DND-41 (cell line): ENCODE data around the gene BCL3.

Experiments used
- ATAC-seq: fragments of 200-7000 bp; cut with Tn5 transposase; 3 replicates; pipeline ENCODE4 v1.9.1; 2021; ENCODE audit warnings: low read depth; ENCODE audit not compliant: insufficient read depth
- DNase-seq: peaks from one replicate; pipeline ENCODE4 v3.0.0-alpha.2; 2020
- H2AFZ ChIP-seq: 2 replicates; pipeline ENCODE4 v1.6.0; 2012; ENCODE audit warnings: low read depth, low read length
- H3K27ac ChIP-seq: 2 replicates; pipeline ENCODE4 v1.5.1; 2012; ENCODE audit warnings: low read length, inconsistent platforms
- H3K27me3 ChIP-seq: fragments of 200-600 bp; sonication (generic); 2 replicates; pipeline ENCODE4 v1.6.0; 2012; ENCODE audit warnings: low read length, mild to moderate bottlenecking, inconsistent platforms; ENCODE audit not compliant: insufficient read depth, poor library complexity
- H3K36me3 ChIP-seq: 2 replicates; pipeline ENCODE4 v1.5.1; 2012; ENCODE audit warnings: low read length, inconsistent platforms; ENCODE audit not compliant: insufficient read depth
- H3K4me1 ChIP-seq: 2 replicates; pipeline ENCODE4 v1.5.1; 2012; ENCODE audit warnings: mild to moderate bottlenecking, low read length; ENCODE audit not compliant: insufficient read depth
- H3K4me2 ChIP-seq: 2 replicates; pipeline ENCODE4 v1.6.0; 2012; ENCODE audit warnings: mild to moderate bottlenecking, moderate library complexity, low read length, inconsistent platforms; ENCODE audit not compliant: insufficient read depth
- H3K4me3 ChIP-seq, 2 experiments: fragments of 200-600 bp in 1 of 2; shearing (Covaris generic) in 1 of 2; 2 replicates each; pipeline ENCODE4 v1.5.1; 2012 to 2016; ENCODE audit warnings: inconsistent platforms in 2 of 2, low read length in 2 of 2, mild to moderate bottlenecking in 2 of 2, low read depth in 1 of 2, moderate library complexity in 1 of 2
- H3K79me2 ChIP-seq: 2 replicates; pipeline ENCODE4 v1.6.0; 2012; ENCODE audit warnings: low read length, inconsistent platforms; ENCODE audit not compliant: insufficient read depth
- H3K9ac ChIP-seq: 2 replicates; pipeline ENCODE4 v1.6.0; 2012; ENCODE audit warnings: low read depth, mild to moderate bottlenecking, inconsistent platforms, low read length, moderate library complexity
- H3K9me3 ChIP-seq: 2 replicates; pipeline ENCODE4 v1.5.1; 2012; ENCODE audit warnings: low read length, moderate library complexity, mild to moderate bottlenecking, inconsistent platforms; ENCODE audit not compliant: insufficient read depth, severe bottlenecking
- H4K20me1 ChIP-seq: 2 replicates; pipeline ENCODE4 v1.6.0; 2012; ENCODE audit warnings: low read length; ENCODE audit not compliant: insufficient read depth
- EZH2 ChIP-seq: IDR thresholded peaks from 3 replicates; pipeline ENCODE4 v1.6.1; 2012; ENCODE audit warnings: borderline replicate concordance, low read depth, mild to moderate bottlenecking, moderate library complexity, low read length, inconsistent platforms; ENCODE audit not compliant: severe bottlenecking
- TF ChIP-seq, protein P1 (sequence below): IDR thresholded peaks from 2 replicates; pipeline ENCODE4 v1.5.1; 2012; ENCODE audit warnings: borderline replicate concordance, low read length, moderate library complexity, mild to moderate bottlenecking; ENCODE audit not compliant: poor library complexity, severe bottlenecking; ENCODE audit errors: extremely low read depth

Gene BCL3

DNA sequence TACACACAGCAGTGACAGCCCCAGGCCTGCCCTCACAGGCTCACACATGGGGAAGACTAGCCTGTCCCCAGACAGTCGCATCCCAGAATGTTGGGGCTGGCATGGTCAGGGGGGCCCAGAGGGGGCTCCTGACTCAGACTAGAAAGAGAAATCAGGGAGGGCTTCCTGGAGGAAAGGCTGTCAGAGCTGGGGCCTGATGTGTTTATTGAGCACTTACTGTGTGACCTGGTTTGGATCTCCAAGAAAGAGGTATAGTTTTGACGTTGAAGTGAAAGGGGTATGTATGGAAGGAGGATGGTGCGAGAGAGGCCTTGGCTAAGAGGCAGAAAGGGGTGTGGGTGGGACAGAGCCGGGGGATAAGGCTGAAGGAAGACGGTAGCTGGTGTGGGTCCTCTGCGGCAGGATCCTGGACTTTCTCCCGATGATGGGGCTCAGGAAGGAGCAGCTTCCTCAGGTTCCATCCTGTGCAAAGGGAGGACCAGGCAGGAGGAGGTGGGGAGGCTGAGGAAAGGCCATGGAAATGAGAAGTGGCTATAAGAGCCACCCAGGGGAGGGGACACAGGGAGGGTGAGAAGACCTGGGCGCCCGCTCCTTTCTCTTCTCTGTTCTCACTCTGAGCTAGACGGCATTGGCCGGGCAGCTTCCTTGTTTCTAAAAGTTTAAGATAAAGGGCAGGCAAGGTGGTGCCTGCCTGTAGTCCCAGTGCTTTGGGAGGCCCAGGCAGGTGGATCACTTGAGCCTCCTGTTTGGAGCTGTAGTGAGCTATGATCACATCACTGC lies 16.1 kb upstream of the BCL3 start:
- no peak for DNase-seq
- Histone ChIP-seq H2AFZ (no peak overlapping the region), H3K27ac (no peak overlapping the region), H3K9me3 (no peaks in the 10 kb centered on the region), H3K27me3 (no peaks in the 10 kb centered on the region), H3K9ac (no peak overlapping the region), H4K20me1 (no peaks in the 10 kb centered on the region), H3K79me2 (no peaks in the 10 kb centered on the region), H3K4me1 (no peaks in the 10 kb centered on the region), H3K36me3 (no peaks in the 10 kb centered on the region), H3K4me2 (no peak overlapping the region), H3K4me3 (no peak overlapping the region)
- no peak for ATAC-seq
- TF ChIP-seq, protein P1, sequence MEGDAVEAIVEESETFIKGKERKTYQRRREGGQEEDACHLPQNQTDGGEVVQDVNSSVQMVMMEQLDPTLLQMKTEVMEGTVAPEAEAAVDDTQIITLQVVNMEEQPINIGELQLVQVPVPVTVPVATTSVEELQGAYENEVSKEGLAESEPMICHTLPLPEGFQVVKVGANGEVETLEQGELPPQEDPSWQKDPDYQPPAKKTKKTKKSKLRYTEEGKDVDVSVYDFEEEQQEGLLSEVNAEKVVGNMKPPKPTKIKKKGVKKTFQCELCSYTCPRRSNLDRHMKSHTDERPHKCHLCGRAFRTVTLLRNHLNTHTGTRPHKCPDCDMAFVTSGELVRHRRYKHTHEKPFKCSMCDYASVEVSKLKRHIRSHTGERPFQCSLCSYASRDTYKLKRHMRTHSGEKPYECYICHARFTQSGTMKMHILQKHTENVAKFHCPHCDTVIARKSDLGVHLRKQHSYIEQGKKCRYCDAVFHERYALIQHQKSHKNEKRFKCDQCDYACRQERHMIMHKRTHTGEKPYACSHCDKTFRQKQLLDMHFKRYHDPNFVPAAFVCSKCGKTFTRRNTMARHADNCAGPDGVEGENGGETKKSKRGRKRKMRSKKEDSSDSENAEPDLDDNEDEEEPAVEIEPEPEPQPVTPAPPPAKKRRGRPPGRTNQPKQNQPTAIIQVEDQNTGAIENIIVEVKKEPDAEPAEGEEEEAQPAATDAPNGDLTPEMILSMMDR, result no peak

DNA sequence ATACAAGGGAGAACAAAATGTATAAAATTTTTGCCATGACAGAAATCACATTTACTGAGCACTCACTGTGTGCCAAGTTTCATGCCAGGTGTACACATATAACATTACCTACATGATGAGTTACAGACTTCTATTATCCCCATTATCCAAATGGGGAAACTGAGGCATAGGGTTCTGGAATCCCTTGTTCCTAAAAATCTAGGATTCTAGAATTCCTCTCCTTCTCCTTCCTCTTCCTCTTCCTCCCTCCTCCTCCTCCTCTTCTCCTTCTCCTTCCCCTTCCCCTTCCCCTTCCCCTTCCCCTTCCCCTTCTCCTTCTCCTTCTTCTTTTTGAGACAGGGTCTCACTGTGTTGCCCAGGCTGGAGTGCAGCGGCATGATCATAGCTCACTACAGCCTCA lies 14.2 kb upstream of the BCL3 start:
- no peak for TF ChIP-seq EZH2
- TF ChIP-seq, protein P1, result no peak
- Histone ChIP-seq H3K36me3 (no peaks in the 10 kb centered on the region), H3K9ac (no peak overlapping the region), H4K20me1 (no peaks in the 10 kb centered on the region), H3K4me2 (no peak overlapping the region), H3K79me2 (no peaks in the 10 kb centered on the region), H3K27ac (no peak overlapping the region), H3K27me3 (no peaks in the 10 kb centered on the region), H3K4me1 (no peaks in the 10 kb centered on the region), H2AFZ (no peak overlapping the region), H3K9me3 (no peaks in the 10 kb centered on the region), H3K4me3 (no peak overlapping the region)
- ATAC-seq, result no peak
- DNase-seq, result no peak

DNA sequence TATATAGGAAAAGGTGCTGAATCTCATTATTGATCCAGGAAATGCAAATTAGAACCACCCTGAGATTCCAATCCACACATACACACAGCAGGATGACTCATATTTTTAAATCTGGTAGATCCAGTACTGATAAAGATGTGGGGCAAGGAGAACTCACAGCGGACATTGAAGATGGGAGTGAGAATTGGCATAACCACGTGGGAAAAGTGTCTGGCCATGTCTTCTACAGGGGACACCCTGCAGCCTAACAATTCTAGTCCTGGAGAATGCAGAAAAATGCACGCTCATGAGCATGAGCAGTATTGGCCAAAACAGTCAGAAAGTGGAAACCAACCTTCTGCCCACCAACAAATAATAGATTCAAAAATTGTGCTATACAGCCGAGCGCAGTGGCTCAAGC lies 13.5 kb upstream of the BCL3 start:
- Histone ChIP-seq H3K9me3 (no peaks in the 10 kb centered on the region), H3K4me1 (no peaks in the 10 kb centered on the region), H3K9ac (no peak overlapping the region), H3K27me3 (no peaks in the 10 kb centered on the region), H3K4me3 (no peak overlapping the region), H3K27ac (no peak overlapping the region), H3K4me2 (no peak overlapping the region), H3K36me3 (no peaks in the 10 kb centered on the region), H2AFZ (no peak overlapping the region), H3K79me2 (no peaks in the 10 kb centered on the region), H4K20me1 (no peaks in the 10 kb centered on the region)
- TF ChIP-seq EZH2, result no peak
- TF ChIP-seq, protein P1, result no peak
- DNase-seq (no peak), ATAC-seq (no peak)
